HG03064 (cell line): ENCODE results near the gene BCL2L11.

ENCODE experiments used
- ATAC-seq: cut with Tn5 transposase; IDR thresholded peaks from one replicate; pipeline ENCODE4 v1.9.1; 2021; ENCODE audit warnings: low read depth; ENCODE audit not compliant: unreplicated experiment

Gene BCL2L11

DNA sequence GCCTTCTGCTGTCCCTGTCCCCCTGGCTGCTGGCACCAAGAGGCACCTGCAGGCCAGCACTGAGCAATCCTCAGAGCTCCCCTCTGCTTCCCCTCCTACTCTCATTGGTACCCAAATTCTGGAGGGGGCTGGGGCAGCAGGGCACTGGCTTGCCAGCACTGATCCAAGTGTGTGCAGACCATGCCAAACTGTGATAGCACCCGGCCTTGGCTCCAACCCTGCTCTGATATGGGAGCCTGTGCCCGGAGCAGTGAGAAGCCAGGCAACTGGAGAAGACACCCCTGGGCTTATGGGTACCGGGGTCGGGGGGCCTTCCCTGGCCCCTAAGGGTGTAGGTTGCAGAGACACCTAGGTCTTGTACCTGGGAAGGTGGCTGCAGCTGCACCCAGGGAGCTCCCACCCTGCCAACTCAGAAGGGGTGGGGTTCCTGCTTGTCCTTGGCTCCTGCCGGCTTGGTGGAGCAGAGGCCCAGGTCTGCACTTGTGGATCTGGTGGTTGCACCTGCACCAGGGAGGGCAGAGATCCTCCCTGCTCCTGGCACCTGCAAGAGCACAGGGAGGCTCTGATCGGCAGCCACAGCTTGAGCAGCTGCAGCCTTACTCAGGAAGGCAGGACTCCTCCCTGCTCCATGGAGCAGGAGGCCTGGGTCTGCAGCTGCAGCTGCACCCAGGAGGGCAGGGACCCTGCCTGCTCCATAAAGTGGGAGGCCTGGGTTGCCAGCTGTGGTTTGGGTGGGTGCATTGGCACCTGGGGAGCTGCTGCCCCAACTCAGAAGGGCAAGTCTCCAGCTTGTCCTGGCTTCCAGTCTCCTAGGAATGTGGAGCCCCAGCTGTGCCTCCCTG is 96.3 kb downstream of the BCL2L11 start:
- ATAC-seq = no peak
